Islet of Langerhans (tissue), 1 donor: ENCODE results near the gene NDUFS8.

Source experiments
- FAIRE-seq: peaks from one replicate; lab custom pipeline; 2011; peaks lifted over from hg19 to GRCh38; lab: Jason Lieb, UNC

NDUFS8 gene

GRCh38 chr11:68003846-68004550 is 26.5 kb upstream of the NDUFS8 start, which contains the start of gene UNC93B1:
TSS of gene UNC93B1 (minus strand) at chr11:68004097. CDS start at chr11:68004043, 54 bp downstream.
- FAIRE-seq: no peak

- FAIRE-seq: no peak
These were observed 25.7 kb upstream of the NDUFS8 start for GRCh38 chr11:68004551-68005335.

- FAIRE-seq: no peak
These were observed 23.8 kb upstream of the NDUFS8 start for GRCh38 chr11:68006606-68007166.

GRCh38 chr11:68007498-68008380 is 22.7 kb upstream of the NDUFS8 start:
- no peak for FAIRE-seq

GRCh38 chr11:68008381-68009337 is 21.8 kb upstream of the NDUFS8 start:
- no peak for FAIRE-seq

DNA sequence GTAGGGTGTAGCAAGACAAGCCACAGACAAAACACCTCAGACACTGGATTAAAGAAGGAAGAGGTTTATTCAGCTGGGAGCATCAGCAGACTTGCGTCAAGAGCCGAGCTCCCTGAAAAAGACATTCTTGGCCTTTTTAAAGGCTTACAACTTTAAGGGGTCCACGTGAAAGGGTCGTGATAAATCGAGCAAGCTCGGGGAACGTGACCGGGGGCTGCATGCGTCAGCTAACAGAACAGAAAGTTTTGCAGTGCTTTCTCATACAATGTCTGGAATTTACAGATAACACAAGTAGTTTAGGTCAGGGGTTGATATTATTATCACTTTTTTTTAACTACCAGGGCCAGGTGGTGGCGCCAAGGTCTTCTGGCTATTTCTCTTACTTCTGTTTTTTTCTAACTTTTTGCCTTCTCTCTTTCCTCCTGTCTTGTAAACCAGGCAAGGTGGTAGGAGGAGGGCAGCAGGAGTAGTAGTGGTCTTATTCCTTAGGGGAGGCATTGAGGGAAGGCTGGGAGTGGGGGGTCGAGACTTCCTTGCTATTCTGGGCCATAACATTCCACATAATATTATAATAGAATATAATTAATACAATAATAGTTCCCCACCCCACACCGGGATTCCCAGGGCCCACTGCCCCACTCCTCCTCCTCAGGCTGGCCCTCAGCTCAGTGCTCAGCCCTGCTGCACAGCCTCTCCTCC is 20.9 kb upstream of the NDUFS8 start:
- FAIRE-seq: no peak

DNA sequence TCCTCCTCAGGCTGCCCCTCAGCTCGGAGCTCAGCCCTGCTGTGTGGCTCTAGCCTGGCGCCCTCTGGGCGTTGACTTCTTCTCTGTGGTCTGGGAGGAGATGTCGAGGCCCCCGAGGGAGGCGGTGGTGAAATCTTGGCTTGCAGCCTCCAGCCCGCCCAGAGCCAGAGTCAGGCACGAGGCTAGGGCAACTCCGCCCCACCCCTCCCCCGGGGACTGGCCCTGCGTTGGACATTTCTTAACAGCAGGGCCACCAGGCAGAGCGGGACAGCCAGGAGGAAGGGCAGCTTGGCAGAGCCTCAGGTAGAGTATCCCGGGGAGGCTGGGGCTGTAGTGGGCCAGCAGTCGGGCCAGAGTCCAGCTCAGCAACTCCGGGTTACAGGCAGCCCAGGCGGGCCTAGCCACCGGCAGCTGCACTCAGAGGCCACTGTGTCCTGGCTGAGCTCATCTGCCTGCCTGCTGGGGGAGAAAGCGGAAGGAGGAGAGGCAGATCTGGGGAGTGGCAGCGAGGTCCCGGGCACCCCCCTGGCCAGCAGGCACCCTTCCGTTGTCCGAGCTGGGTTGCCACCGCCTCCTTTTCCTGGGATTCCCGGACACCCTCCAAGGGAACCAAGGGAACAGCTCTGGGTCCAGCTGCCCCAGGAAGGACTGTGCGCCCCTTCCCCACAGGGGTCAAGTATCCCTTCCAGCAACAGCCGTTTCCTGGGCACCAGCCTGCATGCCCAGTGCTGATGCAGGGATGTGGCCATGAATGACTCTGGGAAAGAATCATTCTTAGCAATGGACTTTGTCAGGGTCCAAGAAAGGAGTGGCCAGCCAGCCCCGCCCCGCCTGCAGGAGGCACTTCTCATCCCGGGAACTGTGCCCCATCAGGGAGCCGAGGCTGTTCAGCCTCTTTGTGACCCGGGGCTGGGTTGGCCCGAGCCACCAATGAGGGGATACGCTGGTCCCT is 20.1 kb upstream of the NDUFS8 start, which contains the start of gene ALDH3B1:
Gene ALDH3B1 (plus strand): TSS at position 238 of the 952 bp plus-strand sequence. CDS start 4,971 bp downstream, outside the sequence.
- no peak for FAIRE-seq

GRCh38 chr11:68011051-68011943 is 19.2 kb upstream of the NDUFS8 start:
- no peak for FAIRE-seq

- FAIRE-seq: no peak
These were observed 18.2 kb upstream of the NDUFS8 start for GRCh38 chr11:68012044-68012842.

DNA sequence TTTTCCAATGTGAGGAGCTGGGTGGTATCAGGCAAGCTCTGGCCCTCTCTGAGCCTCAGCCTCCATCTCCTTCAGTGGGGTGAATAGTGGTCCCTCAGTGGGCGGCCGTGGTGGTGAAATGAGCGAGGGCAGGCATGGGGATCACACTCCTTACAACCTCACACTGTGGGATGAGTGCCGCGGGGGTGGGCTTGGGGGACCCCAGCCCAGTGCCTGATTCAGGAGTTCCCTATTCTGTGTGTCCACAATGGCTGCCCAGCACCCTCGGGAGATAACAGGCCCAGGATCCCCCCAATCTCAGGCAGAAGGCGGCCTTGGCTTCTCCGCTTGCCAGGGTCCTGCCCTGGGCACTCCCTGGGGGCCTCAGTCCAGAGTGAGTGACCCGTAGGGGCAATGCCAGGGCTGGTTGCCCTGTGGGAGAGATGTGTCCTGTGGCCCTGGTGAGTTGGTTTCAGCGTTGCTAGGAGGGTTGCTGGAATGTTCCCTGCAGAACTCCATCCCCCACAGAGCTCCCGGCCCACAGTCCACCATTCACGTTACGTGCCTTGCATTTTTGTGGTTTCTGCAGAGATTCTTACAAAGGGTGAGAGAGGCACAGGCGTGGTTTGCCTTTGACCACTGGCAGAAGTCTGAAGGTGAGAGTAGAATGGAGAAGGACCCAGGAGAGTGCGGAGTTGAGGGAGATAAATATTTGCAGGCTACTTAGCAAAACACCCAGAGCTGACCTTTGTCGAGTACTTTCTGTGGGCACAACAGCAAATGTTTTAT is 17.5 kb upstream of the NDUFS8 start:
- no peak for FAIRE-seq

DNA sequence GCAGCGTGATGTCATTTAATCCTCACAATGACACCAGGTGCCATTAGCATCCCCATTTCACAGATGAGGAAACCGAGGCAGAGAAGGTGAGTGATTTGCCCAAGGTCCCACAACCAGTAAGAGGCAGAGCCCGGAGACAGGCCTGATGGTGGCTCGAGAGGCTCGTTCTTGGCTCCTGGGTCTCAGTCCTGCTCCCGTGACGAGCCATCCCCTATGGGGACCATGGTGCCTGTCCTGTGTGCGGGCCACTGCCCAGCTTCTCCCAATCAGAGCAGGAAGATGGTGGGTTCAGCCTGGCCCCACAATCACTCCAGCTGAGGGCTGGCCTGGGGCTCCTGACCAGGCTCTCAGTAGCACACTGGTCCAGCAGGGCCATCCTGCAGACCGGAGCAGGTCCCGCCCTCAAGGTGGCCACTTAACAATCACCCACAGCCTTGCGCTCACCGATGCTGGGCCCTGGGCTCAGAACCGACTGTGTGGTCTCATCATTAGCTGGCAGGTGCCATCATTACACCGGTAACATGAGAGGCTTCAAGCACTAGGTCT is 16.8 kb upstream of the NDUFS8 start:
- FAIRE-seq: no peak

DNA sequence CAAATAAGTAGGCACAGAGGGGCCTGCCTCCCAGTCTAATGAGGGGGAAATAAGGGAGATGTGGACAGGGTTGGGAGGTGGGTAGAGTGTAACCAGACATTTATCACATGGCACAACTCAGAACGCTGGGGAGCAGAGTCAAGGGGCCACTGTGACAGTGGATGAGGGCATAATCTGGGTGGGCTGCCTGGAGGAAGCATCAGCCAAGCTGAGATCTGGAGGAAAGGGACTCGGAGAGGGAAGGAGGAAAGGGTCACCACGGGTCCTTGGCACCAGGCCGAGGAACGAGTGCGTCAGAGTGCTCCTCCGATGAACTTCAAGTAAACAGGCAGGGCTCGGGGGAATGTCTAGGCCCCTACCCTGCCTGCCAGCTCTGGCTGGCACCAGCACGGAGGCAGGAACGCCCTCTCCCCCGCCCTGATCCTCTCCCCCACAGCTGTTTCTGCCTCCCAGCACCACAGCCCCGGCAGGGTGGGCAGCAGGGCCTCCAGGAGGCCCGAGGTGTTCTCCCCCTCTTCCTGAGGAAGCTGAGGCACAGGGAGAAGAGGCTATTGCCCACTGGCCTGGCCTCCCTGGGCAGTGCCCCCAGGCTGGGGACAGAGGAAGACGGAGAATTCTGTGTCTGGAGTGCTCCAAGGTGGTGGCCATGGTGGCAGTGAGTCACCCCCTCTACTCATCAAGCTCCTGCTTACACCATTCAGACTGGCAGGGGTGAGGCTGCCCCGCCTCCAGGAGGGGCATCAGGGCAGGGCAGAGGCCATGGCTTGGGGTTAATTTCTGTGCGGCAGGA is 16.1 kb upstream of the NDUFS8 start:
- FAIRE-seq: no peak

- no peak for FAIRE-seq
These were observed 15.5 kb upstream of the NDUFS8 start for GRCh38 chr11:68014947-68015447.

DNA sequence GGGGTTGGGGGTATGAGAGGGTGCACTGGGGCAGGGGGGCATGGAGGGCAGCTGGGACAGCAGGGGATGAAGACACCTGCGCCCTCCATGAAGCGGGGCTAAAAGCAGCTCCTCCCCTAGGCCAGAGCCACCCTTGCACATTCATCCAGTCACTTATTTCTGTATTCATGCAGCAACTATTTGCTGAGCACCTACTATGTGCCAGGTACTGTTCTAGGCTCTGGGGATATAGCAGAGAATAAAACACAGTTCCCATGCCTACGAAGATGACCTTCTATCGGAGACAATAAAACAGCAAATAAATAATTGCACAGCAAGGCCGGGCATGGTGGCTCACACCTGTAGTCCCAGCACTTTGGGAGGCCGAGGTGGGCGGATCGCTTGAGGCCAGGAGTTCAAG is 15.0 kb upstream of the NDUFS8 start:
- no peak for FAIRE-seq
